Prostate gland (tissue), 2 donors: ENCODE data around the gene RTL5. TPM values are rescaled to one million over a fixed set of nuclear protein-coding genes. Genes with fewer than 3 reads are reported as not detected.
A peak's percentile ranks its signal among the peaks of the same experiment; 100 is the strongest.

ENCODE experiments used
- DNase-seq: peaks from one replicate; pipeline ENCODE4 v3.0.0-alpha.2; 2019; ENCODE audit warnings: low spot score
- H3K27ac ChIP-seq, 2 donors: fragments of 200-600 bp; sonication (generic); 2 replicates each; pipeline ENCODE4 v1.5.1; 2017 to 2019
- H3K27me3 ChIP-seq: fragments of 200-600 bp; sonication (generic); replicated peaks from 2 replicates; pipeline ENCODE4 v1.5.1; 2019; ENCODE audit not compliant: insufficient read depth
- H3K36me3 ChIP-seq, 2 donors: fragments of 200-600 bp; sonication (generic); 1 replicate in 1 of 2; 2 replicates in 1 of 2; pipeline versions ENCODE4 v1.5.1 to v1.8.1; 2017 to 2019
- H3K4me1 ChIP-seq: fragments of 200-600 bp; sonication (generic); replicated peaks from 2 replicates; pipeline ENCODE4 v1.5.1; 2019
- H3K4me3 ChIP-seq, 2 donors: fragments of 200-600 bp; sonication (generic); 2 replicates each; pipeline ENCODE4 v1.5.1; 2017 to 2019
- H3K9me3 ChIP-seq: fragments of 200-600 bp; sonication (generic); 2 replicates; pipeline ENCODE4 v1.5.1; 2017
- CTCF ChIP-seq, 4 experiments: fragments of 200-600 bp in 2 of 4; fragments of 450-650 bp in 2 of 4; sonication (generic) in 2 of 4; IDR thresholded peaks; 1 replicate in 3 of 4; 2 replicates in 1 of 4; pipeline ENCODE4 v1.5.1; 2016 to 2019; ENCODE audit warnings: antibody characterized with exemption in 4 of 4, mild to moderate bottlenecking in 2 of 4, moderate library complexity in 2 of 4
- POLR2A ChIP-seq: fragments of 450-650 bp; IDR thresholded peaks from one replicate; pipeline ENCODE4 v1.6.1; 2016; ENCODE audit warnings: antibody characterized with exemption, mild to moderate bottlenecking
- POLR2AphosphoS5 ChIP-seq: sonication (generic); formaldehyde crosslinking; IDR thresholded peaks from one replicate; pipeline ENCODE4 v1.6.1; 2017; ENCODE audit warnings: antibody characterized with exemption
- WGBS: methylation state at CpG from one replicate; pipeline ENCODE4 v1.1.5; 2018; 5-methylcytosine and 5-hydroxymethylcytosine counted together
- intact Hi-C: fragments of 100-400 bp; cut with DNase I; formaldehyde crosslinking; loops from one replicate; pipeline ENCODE4 v1.14.2; 2022
- total RNA-seq, 2 donors: library from RNA; depleted of rRNA; stranded (reverse); fragments of >200 nt; gene quantifications; one replicate each; pipeline ENCODE4 v1.1.0, GENCODE V29; 2016

RTL5 gene
- total RNA-seq, 2 donors from 2014 or later: 2.8 to 24.0 TPM

- Histone ChIP-seq H3K4me1 (no peaks in the 10 kb centered on the region), H3K36me3 (no peaks in the 10 kb centered on the region), H3K9me3 (no peaks in the 10 kb centered on the region), H3K27me3 (no peaks in the 10 kb centered on the region), H3K4me3 (no peak overlapping the region), H3K27ac (no peak overlapping the region)
- intact Hi-C loops: no loop called here
- DNase-seq: no peak
- TF ChIP-seq POLR2AphosphoS5: no peak
- no peak for TF ChIP-seq POLR2A
- TF ChIP-seq CTCF (IDR thresholded peaks at IDR 0.05): no peak
- 30% methylated on average over 2 of the region's 11 CpGs for WGBS
These were observed 8.1 kb downstream of the RTL5 start for GRCh38 chrX:72123471-72124185.

GRCh38 chrX:72122621-72123337, 8.9 kb downstream of the RTL5 start:
- Histone ChIP-seq H3K36me3 (no peaks in the 10 kb centered on the region), H3K4me1 (no peaks in the 10 kb centered on the region), H3K27me3 (no peaks in the 10 kb centered on the region), H3K27ac (no peak overlapping the region), H3K9me3 (no peaks in the 10 kb centered on the region), H3K4me3 (no peak overlapping the region)
- intact Hi-C loops: no loop called here
- TF ChIP-seq CTCF (IDR thresholded peaks at IDR 0.05): no peak
- no peak for TF ChIP-seq POLR2A
- no peak for TF ChIP-seq POLR2AphosphoS5
- DNase-seq: no peak
- 81% methylated on average over 6 of the region's 6 CpGs for WGBS

- no peaks in the 10 kb centered on the region for H3K9me3 ChIP-seq
- 0% methylated on average over 3 of the region's 3 CpGs for WGBS
- TF ChIP-seq POLR2AphosphoS5 (peak; percentile 65), POLR2A (no peak)
- intact Hi-C loops: no loop called here
- H3K36me3 ChIP-seq: no peaks in the 10 kb centered on the region
- H3K27ac ChIP-seq: no peak overlapping the region
- H3K4me3 ChIP-seq: no peak overlapping the region
- peak; percentile 64 for DNase-seq
- H3K4me1 ChIP-seq: no peaks in the 10 kb centered on the region
- no peaks in the 10 kb centered on the region for H3K27me3 ChIP-seq
These were observed 10.3 kb downstream of the RTL5 start for GRCh38 chrX:72121383-72121782.

GRCh38 chrX:72120837-72121236, 10.9 kb downstream of the RTL5 start:
- intact Hi-C loops: no loop called here
- Histone ChIP-seq H3K27me3 (no peaks in the 10 kb centered on the region), H3K4me1 (no peaks in the 10 kb centered on the region), H3K4me3 (no peak overlapping the region), H3K27ac (no peak overlapping the region), H3K9me3 (no peaks in the 10 kb centered on the region), H3K36me3 (no peaks in the 10 kb centered on the region)
- WGBS: 75% methylated on average over 6 of the region's 6 CpGs
- no peak for DNase-seq
- TF ChIP-seq POLR2AphosphoS5: no peak
- TF ChIP-seq CTCF (IDR thresholded peaks at IDR 0.05): no peak
- TF ChIP-seq POLR2A: no peak

GRCh38 chrX:72117636-72118210, 14.0 kb downstream of the RTL5 start:
- H3K27ac ChIP-seq: no peak overlapping the region

More at GRCh38 chrX:72117636-72118210, 14.0 kb downstream of the RTL5 start:
- no peak for TF ChIP-seq CTCF (IDR thresholded peaks at IDR 0.05)
- no peak for TF ChIP-seq POLR2A
- no peak for TF ChIP-seq POLR2AphosphoS5
- no peaks in the 10 kb centered on the region for H3K9me3 ChIP-seq
- no peak for DNase-seq
- no peaks in the 10 kb centered on the region for H3K4me1 ChIP-seq
- no peaks in the 10 kb centered on the region for H3K27me3 ChIP-seq
- intact Hi-C loops: no loop called here
- 95% methylated on average over 2 of the region's 2 CpGs for WGBS
- H3K4me3 ChIP-seq: no peak overlapping the region
- no peaks in the 10 kb centered on the region for H3K36me3 ChIP-seq
